IMR-90 (cell line): Measurements from ENCODE around the gene CLIC1. TPM values are rescaled to one million over a fixed set of nuclear protein-coding genes. Genes with fewer than 3 reads are reported as not detected.

Experiments used
- ATAC-seq: fragments of 200-7000 bp; cut with Tn5 transposase; 2 replicates; pipeline ENCODE4 v1.9.1; 2020; ENCODE audit warnings: low read depth, mild to moderate bottlenecking, moderate library complexity
- BruUV-seq: library from RNA; stranded (reverse); fragments of 400-500 nt; replicated peaks from 2 replicates; lab custom pipeline; 2021; lab: Mats Ljungman, UMichigan
- CTCF ChIA-PET: fragments of 300-600 bp; formaldehyde crosslinking; extraction: SDS; loops from one replicate; lab custom pipeline; 2021; ENCODE audit warnings: antibody characterized with exemption; lab: Yijun Ruan, JAX
- POLR2A ChIA-PET: fragments of 300-600 bp; sonication (Branson Sonifier 250); formaldehyde crosslinking; loops from one replicate; lab custom pipeline; 2022; ENCODE audit warnings: antibody characterized with exemption; ENCODE audit not compliant: unreplicated experiment; lab: Charles Lee
- DNase-seq: peaks from one replicate; pipeline ENCODE4 v3.0.0; 2013
- H2AFZ ChIP-seq: replicated peaks from 2 replicates; pipeline ENCODE3; 2013; ENCODE audit warnings: low read length, mild to moderate bottlenecking; ENCODE audit not compliant: poor library complexity
- H2AK5ac ChIP-seq: 2 replicates; pipeline ENCODE4 v1.6.1; 2013; ENCODE audit warnings: low read depth, low read length, inconsistent platforms
- H2AK9ac ChIP-seq: replicated peaks from 2 replicates; pipeline ENCODE3; 2013; ENCODE audit warnings: mild to moderate bottlenecking, low read depth, low read length, moderate library complexity; ENCODE audit not compliant: poor library complexity
- H2BK120ac ChIP-seq: 2 replicates; pipeline ENCODE4 v1.6.1; 2013; ENCODE audit warnings: low read depth, low read length, inconsistent platforms
- H2BK15ac ChIP-seq: 3 replicates; pipeline ENCODE4 v1.6.1; 2013; ENCODE audit warnings: low read depth, low read length, inconsistent platforms
- H2BK20ac ChIP-seq: 2 replicates; pipeline ENCODE4 v1.6.1; 2013; ENCODE audit warnings: low read depth, mild to moderate bottlenecking, inconsistent platforms, low read length, moderate library complexity
- H2BK5ac ChIP-seq: 2 replicates; pipeline ENCODE4 v1.6.1; 2013; ENCODE audit warnings: mild to moderate bottlenecking, low read depth, low read length, inconsistent platforms; ENCODE audit not compliant: poor library complexity, severe bottlenecking
- H3K14ac ChIP-seq: replicated peaks from 2 replicates; pipeline ENCODE4 v1.6.1; 2013; ENCODE audit warnings: low read depth, low read length, inconsistent platforms
- H3K18ac ChIP-seq: 2 replicates; pipeline ENCODE4 v1.6.1; 2013; ENCODE audit warnings: low read depth, low read length, control low read depth
- H3K23ac ChIP-seq: 2 replicates; pipeline ENCODE4 v1.6.1; 2013; ENCODE audit warnings: low read depth, low read length, inconsistent platforms
- H3K27ac ChIP-seq: 2 replicates; pipeline ENCODE4 v1.5.1; 2013; ENCODE audit warnings: mild to moderate bottlenecking, control low read depth, low read length; ENCODE audit not compliant: insufficient read depth
- H3K27me3 ChIP-seq: 2 replicates; pipeline ENCODE4 v1.6.1; 2013; ENCODE audit warnings: low read length; ENCODE audit not compliant: control insufficient read depth, insufficient read depth
- H3K36me3 ChIP-seq: 2 replicates; pipeline ENCODE4 v1.6.1; 2013; ENCODE audit warnings: low read length, mixed read lengths; ENCODE audit not compliant: control insufficient read depth, insufficient read depth
- H3K4ac ChIP-seq: 2 replicates; pipeline ENCODE4 v1.6.1; 2013; ENCODE audit warnings: low read depth, low read length, inconsistent platforms
- H3K4me1 ChIP-seq: 2 replicates; pipeline ENCODE4 v1.6.1; 2013; ENCODE audit warnings: low read length, mixed read lengths; ENCODE audit not compliant: control insufficient read depth, insufficient read depth
- H3K4me2 ChIP-seq: 2 replicates; pipeline ENCODE4 v1.6.1; 2013; ENCODE audit warnings: low read depth, mild to moderate bottlenecking, control low read depth, low read length, moderate library complexity
- H3K4me3 ChIP-seq: 2 replicates; pipeline ENCODE4 v1.5.1; 2013; ENCODE audit warnings: low read depth, mild to moderate bottlenecking, control low read depth, low read length, moderate library complexity; ENCODE audit not compliant: insufficient read depth
- H3K56ac ChIP-seq: 2 replicates; pipeline ENCODE4 v1.6.1; 2013; ENCODE audit warnings: low read length, inconsistent platforms; ENCODE audit not compliant: insufficient read depth; ENCODE audit errors: extremely low read depth
- H3K79me1 ChIP-seq, 2 experiments: 2 replicates each; pipeline ENCODE4 v1.6.1; 2013; ENCODE audit warnings: low read length in 2 of 2, inconsistent platforms in 1 of 2, low read depth in 1 of 2
- H3K9ac ChIP-seq: 2 replicates; pipeline ENCODE4 v1.6.1; 2013; ENCODE audit warnings: low read depth, low read length, control low read depth
- H3K9me1 ChIP-seq: 2 replicates; pipeline ENCODE4 v1.6.1; 2013; ENCODE audit warnings: low read length, inconsistent platforms; ENCODE audit not compliant: insufficient read depth
- H3K9me3 ChIP-seq: 2 replicates; pipeline ENCODE4 v1.6.1; 2013; ENCODE audit warnings: low read length; ENCODE audit not compliant: control insufficient read depth, insufficient read depth
- H4K20me1 ChIP-seq: 2 replicates; pipeline ENCODE4 v1.6.1; 2013; ENCODE audit warnings: low read length, inconsistent platforms; ENCODE audit not compliant: insufficient read depth
- H4K5ac ChIP-seq: 2 replicates; pipeline ENCODE4 v1.6.1; 2013; ENCODE audit warnings: mild to moderate bottlenecking, low read depth, low read length, control low read depth
- H4K8ac ChIP-seq, 2 experiments: 2 replicates each; pipeline ENCODE4 v1.6.1; 2013; ENCODE audit warnings: low read depth in 2 of 2, low read length in 2 of 2, control low read depth in 1 of 2, inconsistent platforms in 1 of 2
- H4K91ac ChIP-seq: 2 replicates; pipeline ENCODE4 v1.6.1; 2013; ENCODE audit warnings: low read depth, low read length, inconsistent platforms; ENCODE audit not compliant: insufficient read depth
- FOS ChIP-seq: fragments of 150-350 bp; IDR thresholded peaks from 2 replicates; pipeline ENCODE4 v1.6.1; 2016; ENCODE audit warnings: low read depth, low read length
- MAZ ChIP-seq: IDR thresholded peaks from 2 replicates; pipeline ENCODE4 v1.6.1; 2012; ENCODE audit warnings: low read depth, mild to moderate bottlenecking, low read length, improper control_type of control experiment, moderate library complexity, borderline replicate concordance
- WGBS, 2 experiments: methylation state at CpG; one replicate each; pipeline versions ENCODE4 v1.1.5 to v1.1.7; 2013; ENCODE audit warnings: missing lambda C conversion rate in 2 of 2; ENCODE audit not compliant: insufficient read length in 1 of 2; ENCODE audit errors: extremely low coverage in 2 of 2; 5-methylcytosine and 5-hydroxymethylcytosine counted together
- dilution Hi-C: fragments of 300-500 bp; cut with HindIII; formaldehyde crosslinking; loops from one replicate; pipeline ENCODE4 v1.14.3; 2018; ENCODE audit warnings: low sequenced_read_pairs; ENCODE audit not compliant: unreplicated experiment
- in situ Hi-C: fragments of 300-500 bp; cut with MboI; formaldehyde crosslinking; loops from 3 replicates; pipeline ENCODE4 v1.14.3; 2019; ENCODE audit warnings: low sequenced_read_pairs, inconsistent platforms, mixed read lengths
- intact Hi-C: fragments of 100-400 bp; cut with micrococcal nuclease; formaldehyde crosslinking; loops from 2 replicates; pipeline ENCODE4 v1.10.0; 2022
- polyA plus RNA-seq, 3 experiments: library from polyadenylated mRNA; depleted of rRNA; stranded (reverse); fragments of >200 nt; gene quantifications; 2 replicates each; pipeline ENCODE4 v1.2.3, GENCODE V29; 2012; ENCODE audit warnings: low replicate concordance in 1 of 3
- total RNA-seq: library from RNA; depleted of rRNA; stranded (reverse); fragments of >200 nt; gene quantifications from 2 replicates; pipeline ENCODE4 v1.2.3, GENCODE V29; 2012
- TF ChIP-seq, protein P1 (sequence below): fragments of 150-350 bp; IDR thresholded peaks from 2 replicates; pipeline ENCODE4 v1.6.1; 2017; ENCODE audit warnings: mild to moderate bottlenecking, antibody characterized with exemption, low read length, low read depth
- TF ChIP-seq, protein P2 (sequence below): conservative IDR thresholded peaks from 2 replicates; pipeline ENCODE4 v1.5.1; 2012; ENCODE audit warnings: mild to moderate bottlenecking, low read depth, low read length, improper control_type of control experiment

Gene CLIC1
- total and polyA plus RNA-seq, 2 of the 4 experiments (the other 2 are of a cell fraction), result 706 to 1,185 TPM

- Histone ChIP-seq H3K9me1 (0 out of 2 replicates have a peak, but pooled peaks cover 8% of the 10 kb centered on the region), H3K18ac (no peak within 1 kb of the TSS), H2BK120ac (no peak within 1 kb of the TSS), H2AK9ac (peak within 1 kb of the TSS; percentile 96), H4K91ac (peak within 1 kb of the TSS; percentile 46; the same call in 1 of the 2 replicates), H3K4me1 (peaks cover 10% of the 10 kb centered on the region), H4K5ac (no peak within 1 kb of the TSS), H2AFZ (peak within 1 kb of the TSS; percentile 83), H2BK15ac (no peak within 1 kb of the TSS), H3K9ac (no peak within 1 kb of the TSS), H3K27me3 (no peaks in the 10 kb centered on the region), H3K4ac (peak within 1 kb of the TSS; percentile 73), H3K36me3 (peaks cover 40% of the 10 kb centered on the region), H3K79me1 (0 out of 4 replicates have a peak, but pooled peaks cover 0 to 2% of the 10 kb centered on the region in 2 experiments), H4K20me1 (no peaks in the 10 kb centered on the region), H3K23ac (no peak within 1 kb of the TSS), H2AK5ac (peak within 1 kb of the TSS; percentile 43), H3K9me3 (no peaks in the 10 kb centered on the region), H4K8ac (peak within 1 kb of the TSS in 1 of 2 experiments; percentile 75; a peak in 2 of 4 replicates), H2BK5ac (peak within 1 kb of the TSS; percentile 56), H3K4me3 (no peak within 1 kb of the TSS), H3K14ac (peak within 1 kb of the TSS; percentile 83; the same call in 1 of the 2 replicates), H3K27ac (no peak within 1 kb of the TSS), H2BK20ac (no peak within 1 kb of the TSS), H3K56ac (no peak within 1 kb of the TSS), H3K4me2 (peak within 1 kb of the TSS; percentile 54)
- TF ChIP-seq, protein P1, sequence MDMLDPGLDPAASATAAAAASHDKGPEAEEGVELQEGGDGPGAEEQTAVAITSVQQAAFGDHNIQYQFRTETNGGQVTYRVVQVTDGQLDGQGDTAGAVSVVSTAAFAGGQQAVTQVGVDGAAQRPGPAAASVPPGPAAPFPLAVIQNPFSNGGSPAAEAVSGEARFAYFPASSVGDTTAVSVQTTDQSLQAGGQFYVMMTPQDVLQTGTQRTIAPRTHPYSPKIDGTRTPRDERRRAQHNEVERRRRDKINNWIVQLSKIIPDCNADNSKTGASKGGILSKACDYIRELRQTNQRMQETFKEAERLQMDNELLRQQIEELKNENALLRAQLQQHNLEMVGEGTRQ, result 0 out of 2 replicates have a peak, but pooled peaks have one; percentile 7
- TF ChIP-seq, protein P2, sequence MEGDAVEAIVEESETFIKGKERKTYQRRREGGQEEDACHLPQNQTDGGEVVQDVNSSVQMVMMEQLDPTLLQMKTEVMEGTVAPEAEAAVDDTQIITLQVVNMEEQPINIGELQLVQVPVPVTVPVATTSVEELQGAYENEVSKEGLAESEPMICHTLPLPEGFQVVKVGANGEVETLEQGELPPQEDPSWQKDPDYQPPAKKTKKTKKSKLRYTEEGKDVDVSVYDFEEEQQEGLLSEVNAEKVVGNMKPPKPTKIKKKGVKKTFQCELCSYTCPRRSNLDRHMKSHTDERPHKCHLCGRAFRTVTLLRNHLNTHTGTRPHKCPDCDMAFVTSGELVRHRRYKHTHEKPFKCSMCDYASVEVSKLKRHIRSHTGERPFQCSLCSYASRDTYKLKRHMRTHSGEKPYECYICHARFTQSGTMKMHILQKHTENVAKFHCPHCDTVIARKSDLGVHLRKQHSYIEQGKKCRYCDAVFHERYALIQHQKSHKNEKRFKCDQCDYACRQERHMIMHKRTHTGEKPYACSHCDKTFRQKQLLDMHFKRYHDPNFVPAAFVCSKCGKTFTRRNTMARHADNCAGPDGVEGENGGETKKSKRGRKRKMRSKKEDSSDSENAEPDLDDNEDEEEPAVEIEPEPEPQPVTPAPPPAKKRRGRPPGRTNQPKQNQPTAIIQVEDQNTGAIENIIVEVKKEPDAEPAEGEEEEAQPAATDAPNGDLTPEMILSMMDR, result no peak
- TF ChIP-seq MAZ, result peak; percentile 76; the same call in 1 of the 2 replicates
- TF ChIP-seq FOS, result 0 out of 2 replicates have a peak, but pooled peaks have one; percentile 8
- BruUV-seq, result no TSS peak
- POLR2A ChIA-PET, result no interaction called here
- peak; percentile 84 for ATAC-seq
- CTCF ChIA-PET, result no interaction called here
- in situ Hi-C loops (no loop called here), dilution Hi-C loops (no loop called here), intact Hi-C loops (no loop called here)
- peak; percentile 70 for DNase-seq
- WGBS, 2 experiments, result no CpG with 5 or more reads among the region's 15 CpGs
Measured at GRCh38 chr6:31776989-31777666, 40.8 kb upstream of the CLIC1 start, which contains the start of gene VWA7. Gene VWA7 (minus strand): TSS chr6:31777328. CDS start chr6:31776779, 549 bp downstream.
